Measurements from ENCODE around the gene ADAP1.
"Not testable (repeated sequence)": the region's sequence is repeated elsewhere in the genome, so short reads cannot be mapped to it uniquely, and the experiment has no call there.

ADAP1 gene

GRCh38 chr7:974172-974571 is 19.7 kb upstream of the ADAP1 start:
- DNase-seq = no peak

- no peak for DNase-seq
These were observed 18.8 kb upstream of the ADAP1 start for GRCh38 chr7:973312-973711.

- DNase-seq = no peak
These were observed 18.3 kb upstream of the ADAP1 start for GRCh38 chr7:972676-973309.

- DNase-seq = no peak
These were observed 17.6 kb upstream of the ADAP1 start for GRCh38 chr7:972110-972509.

- DNase-seq = no peak
These were observed 16.3 kb upstream of the ADAP1 start for GRCh38 chr7:970744-971143.

- DNase-seq = no peak
These were observed 14.9 kb upstream of the ADAP1 start for GRCh38 chr7:969403-969802.

GRCh38 chr7:968205-969105 is 14.0 kb upstream of the ADAP1 start:
- no peak for DNase-seq

- DNase-seq = no peak
These were observed 13.0 kb upstream of the ADAP1 start for GRCh38 chr7:967361-968082.

GRCh38 chr7:966291-967069 is 12.0 kb upstream of the ADAP1 start:
- DNase-seq = no peak

- DNase-seq = peak; percentile 11 to 12
These were observed 10.1 kb upstream of the ADAP1 start for GRCh38 chr7:964401-965231.

- no peak for DNase-seq
These were observed 9.0 kb upstream of the ADAP1 start for GRCh38 chr7:963236-964078.

GRCh38 chr7:962401-963081 is 8.1 kb upstream of the ADAP1 start:
- no peak for DNase-seq

GRCh38 chr7:961546-962400 is 7.3 kb upstream of the ADAP1 start:
- DNase-seq = no peak

- DNase-seq = not testable (repeated sequence)
These were observed 6.5 kb upstream of the ADAP1 start for GRCh38 chr7:960972-961371.

- no peak for DNase-seq
These were observed 5.9 kb upstream of the ADAP1 start for GRCh38 chr7:960269-960871.

- DNase-seq = not testable (repeated sequence)
These were observed 5.3 kb upstream of the ADAP1 start for GRCh38 chr7:959740-960139.

GRCh38 chr7:959271-959670 is 4.8 kb upstream of the ADAP1 start:
- no peak for DNase-seq

GRCh38 chr7:958221-959200 is 4.0 kb upstream of the ADAP1 start:
- no peak for DNase-seq
